ENCODE data around the gene TMEM95. TPM values are rescaled to one million over a fixed set of nuclear protein-coding genes. Genes with fewer than 3 reads are reported as not detected.
A peak's percentile ranks its signal among the peaks of the same experiment; 100 is the strongest.

Gene TMEM95
- total and polyA plus RNA-seq, 2 donors (not counting 1 experiment from before 2014, with no cell fraction given), result not detected

DNA sequence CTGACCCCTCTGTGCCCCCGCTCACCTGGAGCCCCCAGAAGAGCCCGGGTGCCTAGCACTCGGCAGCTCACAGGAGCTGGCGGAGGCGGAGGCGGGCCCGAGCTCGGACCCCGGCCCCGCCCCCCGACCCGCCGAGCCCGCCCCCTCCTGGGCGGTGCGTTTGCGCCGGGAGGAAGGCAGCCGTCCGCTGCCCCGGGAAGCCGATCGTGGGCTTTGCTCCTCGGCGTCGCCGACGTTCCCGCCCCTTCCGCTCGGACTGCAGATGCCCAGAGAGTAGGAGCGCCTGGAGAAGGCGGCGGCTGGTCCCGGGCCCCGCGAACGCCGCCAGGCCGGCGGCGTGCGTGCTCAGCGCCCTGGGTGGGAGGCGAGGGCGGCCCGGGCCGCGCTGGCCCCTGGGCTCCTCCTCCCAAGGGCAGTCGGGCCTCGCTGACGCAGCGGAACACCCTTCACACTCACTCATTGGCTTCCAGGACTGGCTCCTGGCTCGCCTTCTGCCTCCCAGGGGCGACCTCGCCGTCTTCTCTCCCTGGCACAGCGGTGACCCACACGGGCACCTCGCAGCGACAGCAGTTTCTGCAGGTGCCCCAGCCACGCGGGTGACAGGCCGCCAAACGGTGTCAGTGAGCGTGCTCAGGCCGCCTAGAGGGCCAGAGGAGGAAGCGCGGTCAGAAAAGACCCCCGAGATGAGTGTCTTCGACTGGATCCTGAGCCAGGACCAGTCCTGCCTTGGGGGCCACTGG is 39.7 kb downstream of the TMEM95 start, which contains the start of gene PLSCR3:
Gene PLSCR3 (minus strand): TSS at position 74 of the 740 bp plus-strand sequence. CDS start 415 bp downstream, outside the sequence.
- Histone ChIP-seq H3K9me3 (ENCODE audit: control insufficient read depth, insufficient read depth, low read depth, low read length) (no peaks in the 10 kb centered on the region), H3K9ac (ENCODE audit: insufficient read depth, low read length) (peak within 1 kb of the TSS; percentile 80), H3K4me1 (ENCODE audit: control insufficient read depth, extremely low read depth, insufficient read depth, low read length) (peaks cover 3% of the 10 kb centered on the region), H3K27me3 (ENCODE audit: control insufficient read depth, insufficient read depth, low read length) (no peaks in the 10 kb centered on the region), H3K27ac (ENCODE audit: insufficient read depth, low read length) (peak within 1 kb of the TSS; percentile 90), H2AFZ (ENCODE audit: low read length) (peak within 1 kb of the TSS; percentile 83), H3K36me3 (ENCODE audit: control insufficient read depth, insufficient read depth, low read length) (peaks cover 13% of the 10 kb centered on the region), H3K4me2 (ENCODE audit: extremely low read depth, insufficient read depth, low read length) (peak within 1 kb of the TSS; percentile 99), H4K20me1 (ENCODE audit: control insufficient read depth, extremely low read depth, insufficient read depth, low read length) (no peaks in the 10 kb centered on the region), H3K79me2 (ENCODE audit: control insufficient read depth, insufficient read depth, low read length) (no peaks in the 10 kb centered on the region), H3K4me3 (replicated peaks in 1 of 4; ENCODE audit: control extremely low read depth in 1 of 4, insufficient read depth in 1 of 4, low read depth in 3 of 4, low read length in 4 of 4) (peak within 1 kb of the TSS; percentile 54 to 96 (median 80))
- TF ChIP-seq EZH2 (IDR thresholded peaks at IDR 0.05; ENCODE audit: low read length, missing control alignments), result no peak
- TF ChIP-seq, protein P1, sequence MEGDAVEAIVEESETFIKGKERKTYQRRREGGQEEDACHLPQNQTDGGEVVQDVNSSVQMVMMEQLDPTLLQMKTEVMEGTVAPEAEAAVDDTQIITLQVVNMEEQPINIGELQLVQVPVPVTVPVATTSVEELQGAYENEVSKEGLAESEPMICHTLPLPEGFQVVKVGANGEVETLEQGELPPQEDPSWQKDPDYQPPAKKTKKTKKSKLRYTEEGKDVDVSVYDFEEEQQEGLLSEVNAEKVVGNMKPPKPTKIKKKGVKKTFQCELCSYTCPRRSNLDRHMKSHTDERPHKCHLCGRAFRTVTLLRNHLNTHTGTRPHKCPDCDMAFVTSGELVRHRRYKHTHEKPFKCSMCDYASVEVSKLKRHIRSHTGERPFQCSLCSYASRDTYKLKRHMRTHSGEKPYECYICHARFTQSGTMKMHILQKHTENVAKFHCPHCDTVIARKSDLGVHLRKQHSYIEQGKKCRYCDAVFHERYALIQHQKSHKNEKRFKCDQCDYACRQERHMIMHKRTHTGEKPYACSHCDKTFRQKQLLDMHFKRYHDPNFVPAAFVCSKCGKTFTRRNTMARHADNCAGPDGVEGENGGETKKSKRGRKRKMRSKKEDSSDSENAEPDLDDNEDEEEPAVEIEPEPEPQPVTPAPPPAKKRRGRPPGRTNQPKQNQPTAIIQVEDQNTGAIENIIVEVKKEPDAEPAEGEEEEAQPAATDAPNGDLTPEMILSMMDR (conservative IDR thresholded peaks at IDR 0.05 in 1 of 2, IDR thresholded peaks at IDR 0.05 in 1 of 2; ENCODE audit: low read depth in 1 of 2, low read length in 2 of 2), result peak; percentile 34 to 49
- peak; percentile 79 to 83 for DNase-seq (ENCODE audit: low read depth in 2 of 2)

DNA sequence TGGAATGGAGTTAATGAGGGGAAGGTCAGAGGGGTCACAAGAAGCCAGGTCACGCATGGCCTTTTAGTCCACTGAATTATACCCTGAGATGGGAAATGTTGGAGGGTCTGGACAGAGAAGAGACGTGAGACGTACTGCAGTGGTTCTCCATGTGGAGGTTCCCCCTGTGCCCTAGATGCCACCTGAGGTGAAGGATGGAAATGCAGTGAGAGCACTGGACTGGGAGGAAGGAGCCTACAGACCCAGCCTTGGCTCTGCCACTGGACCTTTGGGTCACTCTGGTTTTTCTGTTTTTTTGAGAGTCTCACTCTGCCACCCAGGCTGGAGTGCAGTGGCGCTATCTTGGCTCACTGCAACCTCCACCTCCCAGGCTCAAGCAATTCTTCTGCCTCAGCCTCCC is 41.2 kb downstream of the TMEM95 start:
- no peak overlapping the region for H3K9ac ChIP-seq (ENCODE audit: insufficient read depth, low read length)
- no peak for TF ChIP-seq EZH2 (IDR thresholded peaks at IDR 0.05; ENCODE audit: low read length, missing control alignments)
- TF ChIP-seq, protein P1 (conservative IDR thresholded peaks at IDR 0.05 in 1 of 2, IDR thresholded peaks at IDR 0.05 in 1 of 2; ENCODE audit: low read depth in 1 of 2, low read length in 2 of 2), result no peak
- no peaks in the 10 kb centered on the region for H3K79me2 ChIP-seq (ENCODE audit: control insufficient read depth, insufficient read depth, low read length)
- DNase-seq (ENCODE audit: low read depth in 2 of 2), result no peak
- H2AFZ ChIP-seq (ENCODE audit: low read length), result no peak overlapping the region
- no peaks in the 10 kb centered on the region for H3K27me3 ChIP-seq (ENCODE audit: control insufficient read depth, insufficient read depth, low read length)
- peaks cover 6% of the 10 kb centered on the region for H3K36me3 ChIP-seq (ENCODE audit: control insufficient read depth, insufficient read depth, low read length)
- peaks cover 3% of the 10 kb centered on the region for H3K4me1 ChIP-seq (ENCODE audit: control insufficient read depth, extremely low read depth, insufficient read depth, low read length)
- H3K4me3 ChIP-seq (replicated peaks in 1 of 4; ENCODE audit: control extremely low read depth in 1 of 4, insufficient read depth in 1 of 4, low read depth in 3 of 4, low read length in 4 of 4), result no peak overlapping the region
- H3K27ac ChIP-seq (ENCODE audit: insufficient read depth, low read length), result no peak overlapping the region
- no peaks in the 10 kb centered on the region for H4K20me1 ChIP-seq (ENCODE audit: control insufficient read depth, extremely low read depth, insufficient read depth, low read length)
- H3K9me3 ChIP-seq (ENCODE audit: control insufficient read depth, insufficient read depth, low read depth, low read length), result no peaks in the 10 kb centered on the region
- H3K4me2 ChIP-seq (ENCODE audit: extremely low read depth, insufficient read depth, low read length), result no peak overlapping the region

DNA sequence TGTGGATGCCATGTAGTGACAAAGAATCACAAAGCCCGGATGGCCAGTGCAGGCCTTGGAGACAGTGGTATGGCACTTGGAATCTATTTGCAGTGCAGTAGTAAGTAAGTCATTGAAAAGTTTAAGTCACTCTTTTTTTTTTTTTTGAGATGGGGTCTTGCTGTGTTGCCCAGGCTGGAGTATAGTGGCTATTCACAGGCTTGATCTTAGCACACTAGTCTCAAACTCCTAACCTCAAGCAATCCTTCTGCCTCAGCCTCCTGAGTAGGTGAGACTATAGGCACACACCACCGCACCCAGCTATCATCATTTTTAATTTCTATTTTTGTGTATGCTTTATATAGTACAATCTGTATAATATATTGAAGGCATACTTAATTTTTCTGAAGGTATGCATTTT is 43.7 kb downstream of the TMEM95 start:
- Histone ChIP-seq H3K9ac (ENCODE audit: insufficient read depth, low read length) (no peak overlapping the region), H3K4me3 (replicated peaks in 1 of 4; ENCODE audit: control extremely low read depth in 1 of 4, insufficient read depth in 1 of 4, low read depth in 3 of 4, low read length in 4 of 4) (no peak overlapping the region), H3K4me2 (ENCODE audit: extremely low read depth, insufficient read depth, low read length) (no peak overlapping the region), H4K20me1 (ENCODE audit: control insufficient read depth, extremely low read depth, insufficient read depth, low read length) (no peaks in the 10 kb centered on the region), H2AFZ (ENCODE audit: low read length) (no peak overlapping the region), H3K9me3 (ENCODE audit: control insufficient read depth, insufficient read depth, low read depth, low read length) (no peaks in the 10 kb centered on the region), H3K4me1 (ENCODE audit: control insufficient read depth, extremely low read depth, insufficient read depth, low read length) (peaks cover 10% of the 10 kb centered on the region), H3K79me2 (ENCODE audit: control insufficient read depth, insufficient read depth, low read length) (no peaks in the 10 kb centered on the region), H3K27me3 (ENCODE audit: control insufficient read depth, insufficient read depth, low read length) (no peaks in the 10 kb centered on the region), H3K27ac (ENCODE audit: insufficient read depth, low read length) (no peak overlapping the region), H3K36me3 (ENCODE audit: control insufficient read depth, insufficient read depth, low read length) (no peaks in the 10 kb centered on the region)
- TF ChIP-seq EZH2 (IDR thresholded peaks at IDR 0.05; ENCODE audit: low read length, missing control alignments), result no peak
- TF ChIP-seq, protein P1 (conservative IDR thresholded peaks at IDR 0.05 in 1 of 2, IDR thresholded peaks at IDR 0.05 in 1 of 2; ENCODE audit: low read depth in 1 of 2, low read length in 2 of 2), result no peak
- DNase-seq (ENCODE audit: low read depth in 2 of 2), result no peak
